Endodermal cell (in vitro differentiated cells): ENCODE results near the gene NAGS. TPM values are rescaled to one million over a fixed set of nuclear protein-coding genes. Genes with fewer than 3 reads are reported as not detected.

Source experiments
- DNase-seq: peaks from one replicate; pipeline ENCODE4 v3.0.0-alpha.2; 2017
- H3K27ac ChIP-seq: 2 replicates; pipeline ENCODE4 v1.5.1; 2013; ENCODE audit warnings: mild to moderate bottlenecking, low read depth, low read length, moderate library complexity
- H3K27me3 ChIP-seq: 2 replicates; pipeline ENCODE4 v1.6.1; 2013; ENCODE audit warnings: mild to moderate bottlenecking, low read length, moderate library complexity; ENCODE audit not compliant: insufficient read depth, control insufficient read depth, poor library complexity, severe bottlenecking
- H3K36me3 ChIP-seq: 2 replicates; pipeline ENCODE4 v1.7.0; 2013; ENCODE audit warnings: mild to moderate bottlenecking, low read length, moderate library complexity; ENCODE audit not compliant: control insufficient read depth, insufficient read depth
- H3K4me1 ChIP-seq: one replicate; pipeline ENCODE4 v1.7.0; 2013; ENCODE audit warnings: low read length; ENCODE audit not compliant: control insufficient read depth, insufficient read depth
- H3K4me3 ChIP-seq: 2 replicates; pipeline ENCODE4 v1.5.1; 2013; ENCODE audit warnings: mild to moderate bottlenecking, low read length, moderate library complexity
- H3K9ac ChIP-seq: 2 replicates; pipeline ENCODE4 v1.6.1; 2013; ENCODE audit warnings: mild to moderate bottlenecking, low read length, moderate library complexity; ENCODE audit not compliant: poor library complexity, severe bottlenecking; ENCODE audit errors: extremely low read depth
- H3K9me3 ChIP-seq: 2 replicates; pipeline ENCODE4 v1.6.1; 2013; ENCODE audit warnings: mild to moderate bottlenecking, low read length, moderate library complexity; ENCODE audit not compliant: control insufficient read depth
- H3K27ac Mint-ChIP-seq: 2 replicates; pipeline ENCODE4 v1.8.0; 2020; ENCODE audit warnings: mixed read lengths
- H3K27me3 Mint-ChIP-seq: 2 replicates; pipeline ENCODE4 v1.8.0; 2021; ENCODE audit warnings: mild to moderate bottlenecking, mixed read lengths; ENCODE audit not compliant: insufficient read depth
- H3K36me3 Mint-ChIP-seq: 2 replicates; pipeline ENCODE4 v1.8.0; 2020; ENCODE audit warnings: low read depth, mixed read lengths
- H3K4me1 Mint-ChIP-seq: 2 replicates; pipeline ENCODE4 v1.8.0; 2020; ENCODE audit warnings: mixed read lengths
- H3K4me3 Mint-ChIP-seq: 2 replicates; pipeline ENCODE4 v1.8.0; 2020; ENCODE audit warnings: mild to moderate bottlenecking, moderate library complexity, mixed read lengths
- H3K9me3 Mint-ChIP-seq: 2 replicates; pipeline ENCODE4 v1.8.0; 2020; ENCODE audit warnings: mild to moderate bottlenecking, mixed read lengths
- whole genome bisulfite sequencing, 2 experiments: methylation state at CpG; one replicate each; pipeline versions ENCODE4 v1.1.5 to v1.1.7; 2013; ENCODE audit warnings: missing lambda C conversion rate in 2 of 2, mixed read lengths in 1 of 2; ENCODE audit not compliant: insufficient coverage in 1 of 2, insufficient read length in 1 of 2; 5-methylcytosine and 5-hydroxymethylcytosine counted together
- total RNA-seq, 2 donors: library from RNA; stranded (reverse); fragmentation: NEBNext Ultra II Directional in 1 of 2; extraction: Animal tissue kit (Norgen Biotek cat#: 25700) in 1 of 2; gene quantifications; 2 replicates in 1 of 2; 3 replicates in 1 of 2; pipeline ENCODE4 v1.2.1, GENCODE V29; 2021
- TF ChIP-seq, protein P1 (sequence below): fragments of 200-600 bp; sonication (generic); conservative IDR thresholded peaks from 2 replicates; pipeline ENCODE4 v1.5.0; 2021; ENCODE audit warnings: antibody characterized with exemption, mild to moderate bottlenecking

The NAGS gene
- total RNA-seq, 2 donors from 2014 or later, result 1.4 to 2.1 TPM

DNA sequence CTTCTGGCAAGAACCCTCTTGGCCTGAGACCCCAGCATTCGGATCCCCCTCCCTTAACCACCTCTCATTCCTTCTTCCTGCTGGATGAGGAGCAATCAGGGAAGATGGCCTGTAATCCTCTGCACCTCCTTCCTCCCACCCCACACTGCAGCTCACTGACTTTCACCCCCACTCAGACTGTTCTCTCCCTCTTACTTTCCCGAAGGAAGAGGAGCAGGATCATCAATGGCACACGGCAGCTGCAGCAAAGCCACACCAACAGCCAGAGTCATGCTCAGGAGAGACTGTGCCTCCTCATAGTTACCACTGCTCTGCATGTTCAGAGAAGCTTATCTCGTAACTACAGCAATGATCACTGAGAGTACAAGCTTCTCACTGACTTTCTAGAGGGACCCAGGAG lies 20.4 kb downstream of the NAGS start:
- H3K4me1 ChIP-seq, result no peaks in the 10 kb centered on the region
- peaks cover 37% of the 10 kb centered on the region for H3K36me3 ChIP-seq
- no peaks in the 10 kb centered on the region for H3K27me3 ChIP-seq
- TF ChIP-seq, protein P1, sequence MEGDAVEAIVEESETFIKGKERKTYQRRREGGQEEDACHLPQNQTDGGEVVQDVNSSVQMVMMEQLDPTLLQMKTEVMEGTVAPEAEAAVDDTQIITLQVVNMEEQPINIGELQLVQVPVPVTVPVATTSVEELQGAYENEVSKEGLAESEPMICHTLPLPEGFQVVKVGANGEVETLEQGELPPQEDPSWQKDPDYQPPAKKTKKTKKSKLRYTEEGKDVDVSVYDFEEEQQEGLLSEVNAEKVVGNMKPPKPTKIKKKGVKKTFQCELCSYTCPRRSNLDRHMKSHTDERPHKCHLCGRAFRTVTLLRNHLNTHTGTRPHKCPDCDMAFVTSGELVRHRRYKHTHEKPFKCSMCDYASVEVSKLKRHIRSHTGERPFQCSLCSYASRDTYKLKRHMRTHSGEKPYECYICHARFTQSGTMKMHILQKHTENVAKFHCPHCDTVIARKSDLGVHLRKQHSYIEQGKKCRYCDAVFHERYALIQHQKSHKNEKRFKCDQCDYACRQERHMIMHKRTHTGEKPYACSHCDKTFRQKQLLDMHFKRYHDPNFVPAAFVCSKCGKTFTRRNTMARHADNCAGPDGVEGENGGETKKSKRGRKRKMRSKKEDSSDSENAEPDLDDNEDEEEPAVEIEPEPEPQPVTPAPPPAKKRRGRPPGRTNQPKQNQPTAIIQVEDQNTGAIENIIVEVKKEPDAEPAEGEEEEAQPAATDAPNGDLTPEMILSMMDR, result no peak
- H3K9ac ChIP-seq, result no peak overlapping the region
- Mint-ChIP-seq H3K4me1 (no peaks in the 10 kb centered on the region), H3K9me3 (no peaks in the 10 kb centered on the region), H3K4me3 (no peak overlapping the region), H3K36me3 (peaks cover 39% of the 10 kb centered on the region), H3K27ac (no peak overlapping the region), H3K27me3 (no peaks in the 10 kb centered on the region)
- no peak overlapping the region for H3K4me3 ChIP-seq
- WGBS, 2 experiments, result 89 to 100% methylated on average over 1 to 4 of the region's 4 CpGs
- no peak overlapping the region for H3K27ac ChIP-seq
- H3K9me3 ChIP-seq, result no peaks in the 10 kb centered on the region
- no peak for DNase-seq

DNA sequence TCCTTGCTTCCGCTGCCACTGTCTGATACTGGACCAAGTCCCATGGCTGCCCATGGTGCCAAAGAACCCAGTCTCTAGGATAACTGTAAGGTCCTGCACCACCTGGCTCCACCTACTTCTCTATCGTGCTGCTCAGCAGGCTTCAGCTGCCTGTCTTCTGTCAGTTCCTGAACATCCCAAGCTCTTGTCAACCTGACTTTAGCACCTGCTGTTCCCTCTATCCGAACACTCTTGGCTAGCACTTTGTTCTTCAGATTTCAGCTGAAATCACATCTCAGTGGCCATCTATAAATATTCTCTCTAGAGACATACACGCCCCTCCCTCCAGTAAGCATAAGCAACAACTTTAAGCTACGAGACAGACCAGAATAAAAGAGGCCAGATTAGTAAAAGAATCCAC lies 25.3 kb downstream of the NAGS start:
- Mint-ChIP-seq H3K4me1 (no peaks in the 10 kb centered on the region), H3K4me3 (no peak overlapping the region), H3K36me3 (peaks cover 48% of the 10 kb centered on the region), H3K27me3 (no peaks in the 10 kb centered on the region), H3K27ac (peak overlapping the region; percentile 20), H3K9me3 (no peaks in the 10 kb centered on the region)
- Histone ChIP-seq H3K9me3 (no peaks in the 10 kb centered on the region), H3K27ac (peak overlapping the region; percentile 24), H3K27me3 (no peaks in the 10 kb centered on the region), H3K36me3 (peaks cover 63% of the 10 kb centered on the region), H3K4me3 (no peak overlapping the region), H3K4me1 (no peaks in the 10 kb centered on the region), H3K9ac (no peak overlapping the region)
- no peak for DNase-seq
- TF ChIP-seq, protein P1, result no peak
- 90 to 93% methylated on average over 4 to 5 of the region's 5 CpGs for WGBS, 2 experiments

DNA sequence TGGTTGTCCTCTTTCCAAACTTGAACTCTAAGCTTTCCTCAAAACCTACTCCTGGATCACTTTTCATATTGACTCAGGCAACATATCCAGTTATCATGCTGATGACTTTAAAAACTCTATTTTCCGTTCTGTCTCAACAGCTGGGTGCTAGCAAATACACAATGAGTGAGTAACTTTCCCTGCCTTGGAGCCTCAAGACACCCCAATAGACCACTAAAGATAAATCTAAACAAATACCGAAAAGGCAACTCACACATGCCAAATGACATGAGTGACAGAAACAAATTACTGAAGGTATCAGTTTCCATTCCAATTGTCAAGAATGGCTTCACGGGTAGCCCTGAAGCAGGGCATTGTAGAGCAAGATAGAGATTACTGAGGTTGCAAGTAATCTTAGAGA lies 26.1 kb downstream of the NAGS start:
- 95 to 100% methylated on average over 2 to 3 of the region's 3 CpGs for WGBS, 2 experiments
- Histone ChIP-seq H3K27me3 (no peaks in the 10 kb centered on the region), H3K4me1 (no peaks in the 10 kb centered on the region), H3K4me3 (no peak overlapping the region), H3K36me3 (peaks cover 60% of the 10 kb centered on the region), H3K9me3 (no peaks in the 10 kb centered on the region), H3K9ac (no peak overlapping the region), H3K27ac (no peak overlapping the region)
- Mint-ChIP-seq H3K4me3 (no peak overlapping the region), H3K4me1 (no peaks in the 10 kb centered on the region), H3K9me3 (no peaks in the 10 kb centered on the region), H3K27me3 (no peaks in the 10 kb centered on the region), H3K27ac (no peak overlapping the region), H3K36me3 (peaks cover 49% of the 10 kb centered on the region)
- TF ChIP-seq, protein P1, result no peak
- no peak for DNase-seq
